WI38 (cell line): ENCODE measurements around the gene SPAG8.
A peak's percentile ranks its signal among the peaks of the same experiment; 100 is the strongest.

Source experiments
- H3K4me3 ChIP-seq: 2 replicates; pipeline ENCODE4 v1.5.1; 2011; ENCODE audit warnings: low read depth, mild to moderate bottlenecking, control low read depth, low read length
- CTCF ChIP-seq: IDR thresholded peaks from 2 replicates; pipeline ENCODE4 v1.5.1; 2012; ENCODE audit warnings: low read depth, mild to moderate bottlenecking, control low read depth, low read length

SPAG8 gene

GRCh38 chr9:35812025-35812602 lies at the start of gene SPAG8:
SPAG8 (minus strand) TSS chr9:35812262; CDS start chr9:35812147, 115 bp downstream.
- no peak for TF ChIP-seq CTCF
- H3K4me3 ChIP-seq, result peak within 1 kb of the TSS; percentile 63

GRCh38 chr9:35861161-35861897 lies 49.3 kb upstream of the SPAG8 start:
- TF ChIP-seq CTCF, result no peak
- H3K4me3 ChIP-seq, result no peak overlapping the region

- TF ChIP-seq CTCF, result no peak
- no peak overlapping the region for H3K4me3 ChIP-seq
Measured at GRCh38 chr9:35859990-35860339, 47.9 kb upstream of the SPAG8 start.

- H3K4me3 ChIP-seq, result no peak overlapping the region
- TF ChIP-seq CTCF, result no peak
Measured at GRCh38 chr9:35859310-35859989, 47.4 kb upstream of the SPAG8 start.

GRCh38 chr9:35858458-35858857 lies 46.4 kb upstream of the SPAG8 start:
- H3K4me3 ChIP-seq, result no peak overlapping the region
- no peak for TF ChIP-seq CTCF

- TF ChIP-seq CTCF, result no peak
Measured at GRCh38 chr9:35856882-35857281, 44.8 kb upstream of the SPAG8 start.

GRCh38 chr9:35856206-35856605 lies 44.1 kb upstream of the SPAG8 start:
- no peak for TF ChIP-seq CTCF
- H3K4me3 ChIP-seq, result no peak overlapping the region

More at GRCh38 chr9:35856882-35857281, 44.8 kb upstream of the SPAG8 start:
- no peak overlapping the region for H3K4me3 ChIP-seq
